Measurements from ENCODE around the gene CLEC16A.
"Not testable (repeated sequence)": the region's sequence is repeated elsewhere in the genome, so short reads cannot be mapped to it uniquely, and the experiment has no call there.

The CLEC16A gene

GRCh38 chr16:11208916-11209665 lies 264.7 kb downstream of the CLEC16A start:
- DNase-seq, result no peak

GRCh38 chr16:11210260-11210659 lies 265.9 kb downstream of the CLEC16A start:
- no peak for DNase-seq

GRCh38 chr16:11211061-11211976 lies 267.0 kb downstream of the CLEC16A start:
- DNase-seq, result no peak

- no peak for DNase-seq
Measured at GRCh38 chr16:11211977-11212797, 267.8 kb downstream of the CLEC16A start.

- DNase-seq, result no peak
Measured at GRCh38 chr16:11212798-11213196, 268.4 kb downstream of the CLEC16A start.

- DNase-seq, result no peak
Measured at GRCh38 chr16:11213373-11213772, 269.0 kb downstream of the CLEC16A start.

- DNase-seq, result no peak
Measured at GRCh38 chr16:11213799-11214198, 269.4 kb downstream of the CLEC16A start.

- DNase-seq, result no peak
Measured at GRCh38 chr16:11215935-11216556, 271.7 kb downstream of the CLEC16A start.

GRCh38 chr16:11217651-11218603 lies 273.6 kb downstream of the CLEC16A start:
- DNase-seq, result no peak

GRCh38 chr16:11218604-11218962 lies 274.2 kb downstream of the CLEC16A start:
- DNase-seq, result no peak

- DNase-seq, result no peak
Measured at GRCh38 chr16:11219178-11219577, 274.8 kb downstream of the CLEC16A start.

- not testable (repeated sequence) for DNase-seq
Measured at GRCh38 chr16:11220507-11220906, 276.1 kb downstream of the CLEC16A start.

- peak; percentile 43 for DNase-seq
Measured at GRCh38 chr16:11224096-11224893, 279.9 kb downstream of the CLEC16A start.

- DNase-seq, result peak; percentile 51
Measured at GRCh38 chr16:11224894-11225676, 280.7 kb downstream of the CLEC16A start.

GRCh38 chr16:11225677-11226549 lies 281.5 kb downstream of the CLEC16A start:
- no peak for DNase-seq

- DNase-seq, result no peak
Measured at GRCh38 chr16:11229432-11229831, 285.1 kb downstream of the CLEC16A start.

- no peak for DNase-seq
Measured at GRCh38 chr16:11229906-11230305, 285.5 kb downstream of the CLEC16A start.

- no peak for DNase-seq
Measured at GRCh38 chr16:11231367-11231970, 287.1 kb downstream of the CLEC16A start.
